Natural killer cell (primary cell): ENCODE results near the gene ENAH. TPM values are rescaled to one million over a fixed set of nuclear protein-coding genes. Genes with fewer than 3 reads are reported as not detected.
A peak's percentile ranks its signal among the peaks of the same experiment; 100 is the strongest.

Experiments
- ATAC-seq, 3 donors: fragments of 150-1000 bp in 2 of 3; fragments of 200-7000 bp in 1 of 3; cut with Tn5 transposase; 1 replicate in 1 of 3; 2 replicates in 2 of 3; pipeline ENCODE4 v1.10.0; 2021; ENCODE audit warnings: mild to moderate bottlenecking in 2 of 3, moderate library complexity in 2 of 3
- DNase-seq, 2 donors: peaks; one replicate each; pipeline versions ENCODE4 v3.0.0 to v3.0.0-alpha.2; 2013 to 2021; ENCODE audit warnings: mixed read lengths in 1 of 2
- H3K27ac ChIP-seq: one replicate; pipeline ENCODE4 v1.5.1; 2013; ENCODE audit warnings: mild to moderate bottlenecking, low read length
- H3K27me3 ChIP-seq: one replicate; pipeline ENCODE4 v1.6.1; 2013; ENCODE audit warnings: low read length; ENCODE audit not compliant: control insufficient read depth, insufficient read depth
- H3K36me3 ChIP-seq: one replicate; pipeline ENCODE4 v1.6.1; 2013; ENCODE audit warnings: low read length; ENCODE audit not compliant: control insufficient read depth, insufficient read depth
- H3K4me1 ChIP-seq: one replicate; pipeline ENCODE4 v1.6.1; 2013; ENCODE audit warnings: low read length; ENCODE audit not compliant: control insufficient read depth, insufficient read depth
- H3K4me3 ChIP-seq: one replicate; pipeline ENCODE4 v1.5.1; 2013; ENCODE audit warnings: low read length
- H3K9me3 ChIP-seq: one replicate; pipeline ENCODE4 v1.6.1; 2013; ENCODE audit warnings: low read length; ENCODE audit not compliant: control insufficient read depth, insufficient read depth
- H3K27ac Mint-ChIP-seq, 2 donors: one replicate each; pipeline ENCODE4 v1.8.0; 2022; ENCODE audit warnings: mild to moderate bottlenecking in 2 of 2, mixed read lengths in 2 of 2, moderate library complexity in 1 of 2
- H3K27me3 Mint-ChIP-seq, 2 donors: one replicate each; pipeline ENCODE4 v1.8.0; 2022; ENCODE audit warnings: low read depth in 2 of 2, mixed read lengths in 2 of 2
- H3K36me3 Mint-ChIP-seq: one replicate; pipeline ENCODE4 v1.8.0; 2022; ENCODE audit warnings: mixed read lengths
- H3K4me1 Mint-ChIP-seq, 2 donors: one replicate each; pipeline ENCODE4 v1.8.0; 2022; ENCODE audit warnings: mixed read lengths in 2 of 2
- H3K4me3 Mint-ChIP-seq: one replicate; pipeline ENCODE4 v1.8.0; 2022; ENCODE audit warnings: mild to moderate bottlenecking, moderate library complexity, mixed read lengths
- H3K9me3 Mint-ChIP-seq, 2 donors: one replicate each; pipeline ENCODE4 v1.8.0; 2022; ENCODE audit warnings: mixed read lengths in 2 of 2
- WGBS: methylation state at CpG from one replicate; pipeline ENCODE4 v1.1.7; 2013; ENCODE audit warnings: missing lambda C conversion rate; ENCODE audit not compliant: insufficient coverage; 5-methylcytosine and 5-hydroxymethylcytosine counted together
- intact Hi-C: fragments of 100-400 bp; cut with micrococcal nuclease; formaldehyde crosslinking; loops from one replicate; pipeline ENCODE4 v1.14.2; 2022
- total RNA-seq, 4 donors: library from RNA; stranded (reverse); fragments of 120-200 nt in 1 of 4; gene quantifications; one replicate each; pipeline versions ENCODE4 v1.2.3 to v1.2.4, GENCODE V29; 2013 to 2022
- TF ChIP-seq, protein P1 (sequence below): fragments of 200-600 bp; IDR thresholded peaks from one replicate; pipeline ENCODE4 v1.8.0; 2022; ENCODE audit warnings: antibody characterized with exemption

The ENAH gene
- total RNA-seq, 3 donors from 2014 or later (not counting 1 experiment from before 2014, with no cell fraction given): not detected

DNA sequence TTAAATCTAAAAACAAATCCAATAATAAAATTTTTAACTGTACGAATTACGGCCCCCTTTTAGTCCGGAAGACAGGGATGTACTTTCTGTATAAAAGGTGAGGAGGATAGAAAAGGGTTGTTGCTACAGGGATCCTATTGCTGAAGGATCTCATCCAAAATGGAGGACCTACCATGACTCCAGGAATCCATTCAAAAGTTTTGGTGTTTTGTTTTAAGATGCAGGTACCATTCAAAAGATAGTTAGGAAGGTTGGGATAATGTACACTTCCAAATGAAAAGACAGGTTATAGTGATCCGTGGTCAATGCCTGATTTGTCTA is 1.3 kb upstream of the ENAH start:
- H3K27ac ChIP-seq: no peak overlapping the region
- Mint-ChIP-seq H3K27ac (no peak overlapping the region), H3K36me3 (no peaks in the 10 kb centered on the region), H3K9me3 (no peaks in the 10 kb centered on the region), H3K4me3 (peak overlapping the region; percentile 81), H3K27me3 (peaks cover 20 to 39% of the 10 kb centered on the region in 2 donors), H3K4me1 (peaks cover 14 to 15% of the 10 kb centered on the region in 2 donors)
- H3K9me3 ChIP-seq: no peaks in the 10 kb centered on the region
- DNase-seq: no peak
- no peak overlapping the region for H3K4me3 ChIP-seq
- peaks cover 15% of the 10 kb centered on the region for H3K4me1 ChIP-seq
- intact Hi-C loops: no loop called here
- no peaks in the 10 kb centered on the region for H3K36me3 ChIP-seq
- H3K27me3 ChIP-seq: peaks cover 23% of the 10 kb centered on the region
- 82% methylated on average over 4 of the region's 4 CpGs for WGBS
- TF ChIP-seq, protein P1, sequence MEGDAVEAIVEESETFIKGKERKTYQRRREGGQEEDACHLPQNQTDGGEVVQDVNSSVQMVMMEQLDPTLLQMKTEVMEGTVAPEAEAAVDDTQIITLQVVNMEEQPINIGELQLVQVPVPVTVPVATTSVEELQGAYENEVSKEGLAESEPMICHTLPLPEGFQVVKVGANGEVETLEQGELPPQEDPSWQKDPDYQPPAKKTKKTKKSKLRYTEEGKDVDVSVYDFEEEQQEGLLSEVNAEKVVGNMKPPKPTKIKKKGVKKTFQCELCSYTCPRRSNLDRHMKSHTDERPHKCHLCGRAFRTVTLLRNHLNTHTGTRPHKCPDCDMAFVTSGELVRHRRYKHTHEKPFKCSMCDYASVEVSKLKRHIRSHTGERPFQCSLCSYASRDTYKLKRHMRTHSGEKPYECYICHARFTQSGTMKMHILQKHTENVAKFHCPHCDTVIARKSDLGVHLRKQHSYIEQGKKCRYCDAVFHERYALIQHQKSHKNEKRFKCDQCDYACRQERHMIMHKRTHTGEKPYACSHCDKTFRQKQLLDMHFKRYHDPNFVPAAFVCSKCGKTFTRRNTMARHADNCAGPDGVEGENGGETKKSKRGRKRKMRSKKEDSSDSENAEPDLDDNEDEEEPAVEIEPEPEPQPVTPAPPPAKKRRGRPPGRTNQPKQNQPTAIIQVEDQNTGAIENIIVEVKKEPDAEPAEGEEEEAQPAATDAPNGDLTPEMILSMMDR: no peak
- no peak for ATAC-seq

DNA sequence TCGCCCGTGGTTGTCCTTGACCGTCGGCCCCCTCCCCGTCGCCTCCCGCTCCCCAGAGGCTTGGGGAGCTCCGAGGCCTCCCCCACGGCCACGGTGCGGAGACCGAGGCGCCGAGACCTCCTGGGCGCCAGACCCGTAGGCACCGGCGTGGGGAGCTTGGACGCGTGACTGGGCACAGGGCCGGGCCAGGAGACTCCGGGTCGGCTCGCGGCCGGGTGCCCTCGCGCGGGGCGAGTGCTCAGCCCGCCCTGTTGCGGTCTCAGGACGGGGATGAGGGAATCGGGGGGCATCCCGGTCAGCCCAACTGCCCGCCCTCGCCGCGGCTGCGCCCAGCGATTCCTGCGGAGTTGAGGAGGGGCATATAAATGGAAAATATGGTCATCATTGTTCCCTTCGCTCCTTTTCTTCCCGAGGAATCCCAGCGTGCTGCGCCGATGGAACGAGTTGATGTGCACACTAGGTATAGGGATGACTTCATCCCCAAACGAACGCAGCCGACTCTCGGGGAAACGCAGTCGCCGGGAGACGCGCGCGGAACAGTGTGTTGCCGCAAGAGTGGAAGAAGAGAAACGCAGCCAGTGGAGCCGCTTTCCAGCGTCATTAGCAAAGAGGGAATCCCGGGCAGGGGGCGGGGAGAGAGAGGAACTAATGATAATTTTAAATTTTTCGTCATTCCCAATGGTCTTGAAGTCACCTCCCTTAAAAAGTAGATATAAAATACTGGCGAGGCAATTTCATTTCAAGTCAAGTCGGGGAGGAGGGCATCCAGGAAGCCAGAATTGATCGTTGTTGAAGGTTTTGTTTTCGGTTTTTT is 747 bp upstream of the ENAH start:
- peaks cover 21 to 44% of the 10 kb centered on the region in 2 donors for H3K27me3 Mint-ChIP-seq

DNA sequence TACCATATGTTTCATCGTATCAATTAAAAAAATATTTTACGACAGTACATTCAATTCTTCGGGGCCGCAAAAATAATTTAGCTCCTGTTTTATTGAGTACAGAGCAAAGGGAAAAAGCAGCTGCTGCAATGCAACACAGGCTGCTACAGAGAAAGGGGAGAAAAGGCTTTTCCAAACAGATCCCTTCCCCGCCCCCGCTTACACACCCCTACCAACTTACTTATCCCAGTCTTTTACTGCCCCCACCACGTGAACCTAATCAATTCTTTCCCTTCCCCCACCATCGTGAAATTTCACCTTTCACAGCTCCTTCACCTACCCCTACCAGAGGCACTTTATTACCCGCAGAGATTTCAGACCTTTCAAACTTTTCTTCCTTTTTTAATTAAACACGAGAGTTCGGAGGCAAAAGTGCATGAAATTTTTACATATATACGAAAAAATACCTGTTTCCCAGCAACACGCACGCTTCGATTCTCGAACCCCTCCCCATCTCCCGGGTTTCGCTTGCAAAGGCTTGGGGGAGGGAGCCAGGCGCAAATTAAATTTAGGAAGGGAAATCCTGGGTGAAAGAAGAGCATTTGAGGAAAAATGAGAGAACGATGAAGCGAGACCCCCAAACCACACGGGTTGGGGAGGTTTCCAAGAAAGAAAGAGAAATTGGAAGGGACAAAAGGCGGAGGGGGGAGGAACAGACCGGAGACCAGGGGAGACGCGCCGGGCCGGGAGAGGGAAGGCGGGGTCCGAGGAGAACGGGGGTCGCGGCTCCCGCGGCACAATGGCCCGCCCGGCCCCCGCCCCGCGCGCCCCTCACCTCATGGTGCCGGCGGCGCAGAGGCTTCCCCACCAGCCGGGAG is 823 bp downstream of the ENAH start:
- H3K4me3 ChIP-seq: peak overlapping the region; percentile 44
- H3K9me3 ChIP-seq: no peaks in the 10 kb centered on the region
- H3K36me3 ChIP-seq: no peaks in the 10 kb centered on the region
- TF ChIP-seq, protein P1: no peak
- H3K27ac ChIP-seq: no peak overlapping the region
- intact Hi-C loops: no loop called here
- WGBS: 4% methylated on average over 45 of the region's 45 CpGs
- H3K27me3 Mint-ChIP-seq: peaks cover 28 to 48% of the 10 kb centered on the region in 2 donors
- peak in 1 of 2 donors; percentile 6 for DNase-seq
- H3K4me1 Mint-ChIP-seq: peaks cover 14 to 15% of the 10 kb centered on the region in 2 donors
- peaks cover 15% of the 10 kb centered on the region for H3K4me1 ChIP-seq
- peak overlapping the region; percentile 91 for H3K4me3 Mint-ChIP-seq
- H3K9me3 Mint-ChIP-seq: no peaks in the 10 kb centered on the region
- H3K27ac Mint-ChIP-seq: peak overlapping the region in 1 of 2 donors; percentile 58
- H3K36me3 Mint-ChIP-seq: no peaks in the 10 kb centered on the region
- ATAC-seq: no peak
- H3K27me3 ChIP-seq: peaks cover 39% of the 10 kb centered on the region

More for the DNA sequence above, 747 bp upstream of the ENAH start:
- Histone ChIP-seq H3K36me3 (no peaks in the 10 kb centered on the region), H3K4me3 (peak overlapping the region; percentile 19), H3K27me3 (peaks cover 29% of the 10 kb centered on the region), H3K9me3 (no peaks in the 10 kb centered on the region), H3K4me1 (peaks cover 15% of the 10 kb centered on the region), H3K27ac (no peak overlapping the region)
- DNase-seq (peak in 1 of 2 donors; percentile 45), ATAC-seq (peak; percentile 12 to 59 (median 38))
- under 1% methylated on average over 63 of the region's 70 CpGs for WGBS
- H3K36me3 Mint-ChIP-seq: no peaks in the 10 kb centered on the region
- H3K27ac Mint-ChIP-seq: no peak overlapping the region
- H3K9me3 Mint-ChIP-seq: no peaks in the 10 kb centered on the region
- peaks cover 14 to 15% of the 10 kb centered on the region in 2 donors for H3K4me1 Mint-ChIP-seq
- intact Hi-C loops: no loop called here
- H3K4me3 Mint-ChIP-seq: peak overlapping the region; percentile 81
- TF ChIP-seq, protein P1: no peak
